ENCODE results near the gene CATSPERB.

GRCh38 chr14:91614187-91614586 lies 117.7 kb downstream of the CATSPERB start:
- TF ChIP-seq CTCF (conservative IDR thresholded peaks at IDR 0.05 in 1 of 2, IDR thresholded peaks at IDR 0.05 in 1 of 2; ENCODE audit: extremely low read depth in 1 of 2, insufficient read depth in 1 of 2, low read depth in 1 of 2, low read length in 2 of 2) = no peak
- no peak for TF ChIP-seq EZH2 (IDR thresholded peaks at IDR 0.05; ENCODE audit: borderline replicate concordance, low read length)

All from mammary epithelial cell (primary cell).